ENCODE results near the gene FOXL2.
"Not testable (repeated sequence)": the region's sequence is repeated elsewhere in the genome, so short reads cannot be mapped to it uniquely, and the experiment has no call there.

The FOXL2 gene

GRCh38 chr3:138933068-138933668, 13.8 kb downstream of the FOXL2 start:
- no peak for DNase-seq (ENCODE audit: low spot score)

- DNase-seq (ENCODE audit: low spot score): no peak
Measured at GRCh38 chr3:138928727-138929372, 18.1 kb downstream of the FOXL2 start.

- peak; percentile 76 for DNase-seq (ENCODE audit: low spot score)
Measured at GRCh38 chr3:138923531-138923994, 23.4 kb downstream of the FOXL2 start.

- not testable (repeated sequence) for DNase-seq (ENCODE audit: low spot score)
Measured at GRCh38 chr3:138922400-138922799, 24.5 kb downstream of the FOXL2 start.

- peak; percentile 87 for DNase-seq (ENCODE audit: low spot score)
Measured at GRCh38 chr3:138921316-138922292, 25.3 kb downstream of the FOXL2 start.

GRCh38 chr3:138919325-138919724, 27.6 kb downstream of the FOXL2 start:
- no peak for DNase-seq (ENCODE audit: low spot score)

- no peak for DNase-seq (ENCODE audit: low spot score)
Measured at GRCh38 chr3:138916824-138917223, 30.1 kb downstream of the FOXL2 start.

GRCh38 chr3:138915503-138916498, 31.1 kb downstream of the FOXL2 start:
- peak; percentile 96 for DNase-seq (ENCODE audit: low spot score)

- peak; percentile 45 for DNase-seq (ENCODE audit: low spot score)
Measured at GRCh38 chr3:138914870-138915502, 32.0 kb downstream of the FOXL2 start.

GRCh38 chr3:138913766-138914165, 33.2 kb downstream of the FOXL2 start:
- DNase-seq (ENCODE audit: low spot score): no peak

- no peak for DNase-seq (ENCODE audit: low spot score)
Measured at GRCh38 chr3:138912237-138912636, 34.7 kb downstream of the FOXL2 start.

- DNase-seq (ENCODE audit: low spot score): no peak
Measured at GRCh38 chr3:138911621-138912020, 35.3 kb downstream of the FOXL2 start.

GRCh38 chr3:138909904-138910303, 37.0 kb downstream of the FOXL2 start:
- no peak for DNase-seq (ENCODE audit: low spot score)

GRCh38 chr3:138908846-138909245, 38.1 kb downstream of the FOXL2 start:
- no peak for DNase-seq (ENCODE audit: low spot score)

GRCh38 chr3:138907539-138907938, 39.4 kb downstream of the FOXL2 start:
- no peak for DNase-seq (ENCODE audit: low spot score)

GRCh38 chr3:138902171-138902570, 44.8 kb downstream of the FOXL2 start:
- DNase-seq (ENCODE audit: low spot score): no peak

- no peak for DNase-seq (ENCODE audit: low spot score)
Measured at GRCh38 chr3:138901567-138901966, 45.4 kb downstream of the FOXL2 start.

GRCh38 chr3:138899351-138899991, 47.5 kb downstream of the FOXL2 start:
- DNase-seq (ENCODE audit: low spot score): no peak

GRCh38 chr3:138898708-138899107, 48.2 kb downstream of the FOXL2 start:
- no peak for DNase-seq (ENCODE audit: low spot score)

- peak; percentile 60 for DNase-seq (ENCODE audit: low spot score)
Measured at GRCh38 chr3:138898301-138898700, 48.6 kb downstream of the FOXL2 start.

Data from AG20443 (cell line).